GM19238 (cell line): ENCODE data around the gene PLCXD3.

Experiments
- DNase-seq: peaks from one replicate; pipeline ENCODE4 v3.0.0; 2011; ENCODE audit warnings: low spot score; ENCODE audit not compliant: insufficient read length

Gene PLCXD3

DNA sequence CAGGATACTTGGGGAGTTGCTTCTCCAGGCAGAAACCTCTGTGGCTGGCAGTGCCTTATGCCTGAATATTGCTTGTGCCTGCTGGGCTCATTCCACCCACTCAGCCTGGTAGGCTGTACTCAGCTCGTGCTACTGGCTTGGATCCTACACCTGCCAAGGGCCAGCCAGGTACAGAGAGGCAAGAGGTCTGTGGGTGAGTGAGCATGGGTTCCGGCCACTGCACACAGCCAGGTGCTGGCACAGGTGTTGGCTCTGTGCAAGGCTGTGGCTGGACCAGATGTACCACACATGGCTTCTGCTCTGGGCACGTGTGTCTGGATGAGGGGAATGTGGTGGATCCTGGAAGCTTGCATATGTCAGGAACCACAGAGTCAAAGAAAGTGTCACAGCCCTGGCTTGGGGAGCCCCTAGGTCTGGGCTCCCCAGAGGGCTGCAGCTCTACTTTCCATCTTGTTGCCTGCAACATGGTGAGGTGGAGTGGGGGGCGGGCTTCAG is 220.4 kb downstream of the PLCXD3 start:
- no peak for DNase-seq

GRCh38 chr5:41286696-41287095 is 223.7 kb downstream of the PLCXD3 start:
- no peak for DNase-seq

DNA sequence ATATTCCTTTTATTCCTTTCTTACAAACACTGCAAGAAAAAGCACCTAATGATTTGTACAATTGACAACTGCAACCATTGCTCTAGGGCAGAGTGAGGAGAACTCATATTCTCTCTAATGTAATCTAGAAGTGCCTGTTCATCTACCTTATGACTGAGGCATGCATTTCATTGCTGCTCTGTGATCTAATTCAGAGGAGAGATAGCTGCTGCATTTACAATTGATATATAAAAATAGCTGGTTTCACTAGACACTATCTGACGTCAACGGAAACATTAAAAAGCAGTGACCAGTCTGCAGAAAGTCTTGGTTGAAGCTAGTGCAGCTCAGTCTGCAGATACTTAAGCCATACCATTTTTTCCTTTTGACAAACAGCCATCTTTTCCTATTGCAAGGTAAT is 224.2 kb downstream of the PLCXD3 start:
- DNase-seq: no peak

DNA sequence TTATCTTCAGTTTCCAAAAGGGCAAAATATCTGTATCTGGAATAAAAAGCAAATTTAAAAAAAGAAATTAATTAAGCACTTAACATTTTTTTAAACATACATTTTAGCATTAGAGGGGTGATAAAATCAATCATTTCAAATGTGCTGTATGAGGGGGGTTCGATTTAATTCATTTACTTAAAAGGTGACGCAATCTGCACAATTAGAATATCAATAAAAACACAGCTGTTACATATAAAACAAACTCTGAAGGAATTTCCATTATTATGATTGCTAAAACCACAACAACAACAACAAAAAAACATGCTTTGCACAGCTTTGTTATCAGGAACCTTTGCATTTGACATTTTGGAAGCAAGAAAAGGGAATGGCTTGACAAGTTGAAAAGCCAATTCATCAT is 225.5 kb downstream of the PLCXD3 start:
- DNase-seq: no peak

DNA sequence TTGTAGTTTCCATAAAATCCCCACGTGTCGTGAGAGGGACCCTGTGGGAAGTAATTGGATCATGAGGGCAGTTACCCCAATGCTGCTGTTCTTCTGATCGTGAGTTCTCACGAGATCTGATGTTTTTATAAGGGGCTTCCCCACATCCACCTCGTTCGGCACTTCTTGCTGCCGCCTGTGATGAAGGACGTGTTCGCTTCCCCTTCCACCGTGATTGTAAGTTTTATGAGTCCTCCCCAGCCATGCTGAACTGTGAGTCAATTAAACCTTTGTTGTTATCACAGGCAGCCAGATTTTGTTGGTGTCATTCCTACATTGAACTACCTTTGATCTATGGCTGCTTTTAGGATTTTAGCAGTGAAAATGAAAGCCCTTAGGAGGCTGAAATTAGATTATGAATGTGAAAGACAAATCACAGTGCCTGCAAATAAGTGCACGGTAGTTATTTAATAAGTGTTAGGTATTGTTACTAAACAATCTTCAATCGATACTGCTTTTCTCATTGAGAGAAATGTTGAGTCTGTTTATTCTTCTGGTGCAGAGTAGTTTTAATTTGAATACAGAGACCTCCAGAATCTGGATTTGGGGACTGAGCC is 229.1 kb downstream of the PLCXD3 start:
- no peak for DNase-seq

DNA sequence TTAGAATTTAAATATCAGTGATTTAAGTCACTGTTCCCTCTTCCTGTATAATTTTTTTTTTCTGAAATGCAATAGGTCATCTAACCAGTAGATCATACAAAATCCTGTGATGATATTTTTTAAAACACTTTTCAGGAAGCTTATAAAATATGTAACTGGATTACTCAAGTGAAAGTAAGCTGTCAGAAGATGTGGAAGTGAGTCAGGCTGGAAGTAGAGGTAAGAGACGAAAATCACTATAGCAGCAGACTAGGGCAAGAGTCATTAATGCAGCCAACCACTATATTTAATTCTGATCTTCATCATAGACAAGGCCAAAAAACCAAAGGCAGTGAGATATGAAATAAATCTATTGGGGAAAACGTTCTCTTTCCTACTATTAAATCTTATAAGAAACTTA is 231.4 kb downstream of the PLCXD3 start:
- DNase-seq: no peak

DNA sequence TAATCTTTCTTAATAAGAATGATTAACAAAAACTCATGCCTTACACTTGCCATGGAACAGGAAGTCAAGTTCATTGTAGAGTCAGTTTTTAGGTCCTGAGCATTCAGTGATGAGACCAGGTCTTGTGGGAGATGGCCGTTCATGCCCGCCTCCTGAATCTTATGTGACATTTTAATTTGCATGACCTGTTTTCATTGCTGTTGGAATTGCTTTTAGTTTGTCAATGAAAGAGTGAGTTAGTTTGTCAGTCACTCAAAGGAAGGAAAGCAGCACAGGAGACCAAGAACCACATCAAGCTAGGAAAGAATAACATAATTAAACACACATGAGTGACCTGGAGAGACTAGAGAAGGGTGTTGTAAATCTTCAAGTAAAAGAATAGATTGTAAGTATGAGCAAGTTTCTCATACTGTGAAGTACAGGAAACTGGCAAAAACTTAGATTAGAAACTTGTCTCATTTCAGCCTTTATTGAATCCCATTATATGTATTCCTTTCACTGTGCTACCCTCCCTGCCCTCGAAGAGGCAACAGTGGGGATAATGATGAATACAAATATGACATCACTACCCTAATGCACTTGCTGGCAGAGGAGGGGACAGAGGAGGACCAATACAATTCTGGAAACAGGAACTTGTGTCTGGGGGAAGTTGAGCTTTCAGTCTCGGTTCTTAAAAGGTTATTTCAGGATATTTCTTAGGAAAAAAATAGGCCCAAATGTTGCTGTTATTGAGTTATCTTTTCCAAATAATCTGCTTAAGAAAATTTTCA is 232.7 kb downstream of the PLCXD3 start:
- no peak for DNase-seq

GRCh38 chr5:41275813-41276512 is 234.4 kb downstream of the PLCXD3 start:
- DNase-seq: no peak

DNA sequence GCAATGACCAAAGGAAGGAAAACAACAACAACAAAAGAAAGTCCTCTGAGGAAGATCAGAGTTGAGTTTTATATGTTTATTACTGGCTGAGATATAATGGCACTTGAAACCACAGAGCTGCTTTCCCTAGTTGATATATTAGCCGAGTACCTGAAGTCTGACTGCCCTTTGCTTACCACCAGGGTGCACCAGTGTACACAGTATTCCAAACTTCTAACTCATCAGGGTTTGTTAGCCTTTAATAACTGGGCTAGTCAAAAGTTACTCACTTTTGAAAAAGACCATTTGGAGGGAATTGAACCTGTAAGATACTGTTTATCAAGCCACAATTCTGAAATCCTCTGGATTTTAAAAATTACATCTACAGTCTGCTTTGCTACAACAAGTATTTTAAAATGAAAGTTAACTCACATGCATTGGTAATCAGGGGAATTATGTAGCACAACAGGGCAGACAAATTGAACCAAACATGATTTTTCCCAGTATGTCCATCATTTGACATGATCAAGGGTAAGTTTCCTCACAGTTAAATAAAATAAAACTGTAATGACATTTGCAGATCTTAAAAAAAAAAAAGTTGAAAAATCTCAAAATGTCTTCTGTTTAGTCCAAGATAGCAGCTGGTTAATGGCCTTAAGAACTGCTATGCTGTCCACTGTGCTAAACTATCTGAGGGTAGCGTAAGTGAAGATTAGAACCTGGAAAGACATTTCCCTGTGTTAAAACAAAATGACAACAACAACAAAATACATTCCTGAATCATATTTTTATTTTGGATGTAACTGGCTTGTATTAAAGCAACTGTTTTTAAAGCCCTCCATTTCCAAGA is 239.8 kb downstream of the PLCXD3 start:
- DNase-seq: no peak

- DNase-seq: no peak
Measured at GRCh38 chr5:41268894-41269293, 241.5 kb downstream of the PLCXD3 start.

DNA sequence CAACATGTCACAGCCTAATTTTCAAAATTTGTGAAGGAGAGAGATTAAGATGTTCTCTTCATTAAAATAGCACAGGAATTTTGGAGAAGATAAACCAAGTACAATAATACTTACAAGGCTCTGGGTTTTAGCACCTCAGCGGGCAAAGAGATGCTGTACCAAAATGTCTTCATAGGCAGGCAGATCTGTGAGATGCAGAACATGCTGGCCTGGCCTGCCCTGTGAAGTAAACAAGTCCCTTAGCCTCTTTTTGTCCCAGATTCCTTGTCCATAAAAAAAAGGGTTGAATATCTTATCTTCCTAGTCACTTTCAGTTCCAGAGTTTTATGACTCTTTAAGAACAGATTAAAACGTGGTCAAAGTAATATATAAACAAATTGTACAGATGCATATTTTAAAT is 244.0 kb downstream of the PLCXD3 start:
- no peak for DNase-seq

- no peak for DNase-seq
Measured at GRCh38 chr5:41264019-41264418, 246.4 kb downstream of the PLCXD3 start.

DNA sequence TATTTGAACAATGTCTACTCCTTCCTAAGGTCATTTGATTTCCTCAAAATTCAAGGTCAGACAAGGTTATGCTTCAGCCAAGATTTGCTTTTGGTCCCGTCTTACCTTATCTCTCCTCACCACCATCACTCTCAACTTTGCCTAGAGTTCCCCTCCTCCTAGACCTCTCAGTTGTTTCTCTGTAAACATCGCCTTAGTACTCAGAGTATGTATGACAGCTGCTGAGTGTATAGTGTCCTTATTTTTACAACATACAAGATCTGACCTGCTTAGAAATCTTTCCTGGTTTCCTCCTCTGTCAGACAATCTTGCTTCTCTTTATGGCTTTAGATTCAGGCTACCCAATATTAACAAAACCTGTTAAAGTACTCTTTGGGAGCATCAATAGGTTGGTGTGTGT is 247.1 kb downstream of the PLCXD3 start:
- no peak for DNase-seq
